Measurements from ENCODE around the gene SLC15A4. TPM values are rescaled to one million over a fixed set of nuclear protein-coding genes. Genes with fewer than 3 reads are reported as not detected.
A peak's percentile ranks its signal among the peaks of the same experiment; 100 is the strongest.

Gene SLC15A4
- total RNA-seq, 1 donor from 2014 or later: 29.3 TPM

DNA sequence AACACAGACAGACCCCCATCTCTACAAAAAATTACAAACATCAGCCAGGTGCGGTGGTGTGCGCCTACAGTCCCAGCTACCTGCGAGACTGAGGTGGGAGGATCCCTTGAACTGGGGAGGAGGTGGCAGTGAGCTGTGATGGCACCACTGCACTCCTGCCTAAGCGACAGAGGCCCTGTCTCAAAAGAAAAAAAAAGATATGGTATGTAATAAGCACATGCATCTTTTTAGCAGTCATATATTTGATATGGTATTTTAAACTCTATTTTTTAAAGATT, 7.2 kb downstream of the SLC15A4 start:
- Mint-ChIP-seq H3K27me3 (ENCODE audit: unreplicated experiment) (no peaks in the 10 kb centered on the region), H3K27ac (ENCODE audit: unreplicated experiment) (no peak overlapping the region), H3K4me1 (ENCODE audit: unreplicated experiment) (peaks cover 38% of the 10 kb centered on the region), H3K9me3 (ENCODE audit: unreplicated experiment) (no peaks in the 10 kb centered on the region), H3K36me3 (ENCODE audit: unreplicated experiment) (peaks cover 11% of the 10 kb centered on the region), H3K4me3 (ENCODE audit: unreplicated experiment) (no peak overlapping the region)
- TF ChIP-seq, protein P1, sequence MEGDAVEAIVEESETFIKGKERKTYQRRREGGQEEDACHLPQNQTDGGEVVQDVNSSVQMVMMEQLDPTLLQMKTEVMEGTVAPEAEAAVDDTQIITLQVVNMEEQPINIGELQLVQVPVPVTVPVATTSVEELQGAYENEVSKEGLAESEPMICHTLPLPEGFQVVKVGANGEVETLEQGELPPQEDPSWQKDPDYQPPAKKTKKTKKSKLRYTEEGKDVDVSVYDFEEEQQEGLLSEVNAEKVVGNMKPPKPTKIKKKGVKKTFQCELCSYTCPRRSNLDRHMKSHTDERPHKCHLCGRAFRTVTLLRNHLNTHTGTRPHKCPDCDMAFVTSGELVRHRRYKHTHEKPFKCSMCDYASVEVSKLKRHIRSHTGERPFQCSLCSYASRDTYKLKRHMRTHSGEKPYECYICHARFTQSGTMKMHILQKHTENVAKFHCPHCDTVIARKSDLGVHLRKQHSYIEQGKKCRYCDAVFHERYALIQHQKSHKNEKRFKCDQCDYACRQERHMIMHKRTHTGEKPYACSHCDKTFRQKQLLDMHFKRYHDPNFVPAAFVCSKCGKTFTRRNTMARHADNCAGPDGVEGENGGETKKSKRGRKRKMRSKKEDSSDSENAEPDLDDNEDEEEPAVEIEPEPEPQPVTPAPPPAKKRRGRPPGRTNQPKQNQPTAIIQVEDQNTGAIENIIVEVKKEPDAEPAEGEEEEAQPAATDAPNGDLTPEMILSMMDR (IDR thresholded peaks at IDR 0.05): no peak
- no peak for DNase-seq (ENCODE audit: extremely low spot score, unreplicated experiment)

DNA sequence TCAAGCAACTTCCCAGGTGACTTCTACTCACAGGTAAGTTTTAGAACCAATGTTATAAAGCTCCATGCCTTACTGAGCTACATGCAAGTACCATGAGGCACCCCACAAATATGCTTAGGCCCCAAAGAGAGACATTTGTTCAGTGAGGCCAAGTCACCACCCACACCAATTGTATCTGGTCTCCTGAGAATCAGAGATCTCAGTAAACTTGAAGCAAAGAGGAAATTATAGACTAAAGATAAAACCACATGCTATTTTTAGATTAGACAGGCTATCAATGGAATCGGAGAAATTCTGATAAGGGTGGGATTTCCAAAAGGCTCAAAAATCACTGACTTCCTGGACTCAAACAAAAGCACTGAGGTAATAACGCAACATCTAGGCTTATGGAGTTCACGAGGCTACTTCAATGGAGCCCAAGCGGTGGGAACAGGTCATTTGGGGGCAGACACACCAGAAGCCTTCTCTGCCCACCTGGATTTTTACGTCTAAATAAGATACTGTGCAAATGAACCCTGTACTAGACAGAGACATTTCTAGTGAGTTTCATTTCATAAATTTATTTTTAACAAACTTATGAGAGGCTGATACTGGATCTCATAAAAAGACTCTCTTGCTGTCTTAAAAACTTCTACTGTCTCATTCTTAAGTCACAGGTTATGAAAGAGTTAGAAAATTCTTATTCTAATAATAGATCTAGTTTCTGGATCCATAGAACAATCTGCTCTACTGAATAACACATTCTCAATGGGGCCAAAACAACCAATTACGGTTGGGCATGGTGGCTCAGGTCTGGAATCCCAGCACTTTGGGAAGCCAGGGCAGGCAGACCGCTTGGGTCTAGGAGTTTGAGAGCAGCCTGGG, 7.7 kb downstream of the SLC15A4 start:
- H3K9me3 Mint-ChIP-seq (ENCODE audit: unreplicated experiment): no peaks in the 10 kb centered on the region
- H3K36me3 Mint-ChIP-seq (ENCODE audit: unreplicated experiment): peaks cover 12% of the 10 kb centered on the region
- H3K4me3 Mint-ChIP-seq (ENCODE audit: unreplicated experiment): no peak overlapping the region
- peak overlapping the region; percentile 11 for H3K27ac Mint-ChIP-seq (ENCODE audit: unreplicated experiment)
- no peaks in the 10 kb centered on the region for H3K27me3 Mint-ChIP-seq (ENCODE audit: unreplicated experiment)
- TF ChIP-seq, protein P1 (IDR thresholded peaks at IDR 0.05): no peak
- no peak for DNase-seq (ENCODE audit: extremely low spot score, unreplicated experiment)
- H3K4me1 Mint-ChIP-seq (ENCODE audit: unreplicated experiment): peaks cover 36% of the 10 kb centered on the region

DNA sequence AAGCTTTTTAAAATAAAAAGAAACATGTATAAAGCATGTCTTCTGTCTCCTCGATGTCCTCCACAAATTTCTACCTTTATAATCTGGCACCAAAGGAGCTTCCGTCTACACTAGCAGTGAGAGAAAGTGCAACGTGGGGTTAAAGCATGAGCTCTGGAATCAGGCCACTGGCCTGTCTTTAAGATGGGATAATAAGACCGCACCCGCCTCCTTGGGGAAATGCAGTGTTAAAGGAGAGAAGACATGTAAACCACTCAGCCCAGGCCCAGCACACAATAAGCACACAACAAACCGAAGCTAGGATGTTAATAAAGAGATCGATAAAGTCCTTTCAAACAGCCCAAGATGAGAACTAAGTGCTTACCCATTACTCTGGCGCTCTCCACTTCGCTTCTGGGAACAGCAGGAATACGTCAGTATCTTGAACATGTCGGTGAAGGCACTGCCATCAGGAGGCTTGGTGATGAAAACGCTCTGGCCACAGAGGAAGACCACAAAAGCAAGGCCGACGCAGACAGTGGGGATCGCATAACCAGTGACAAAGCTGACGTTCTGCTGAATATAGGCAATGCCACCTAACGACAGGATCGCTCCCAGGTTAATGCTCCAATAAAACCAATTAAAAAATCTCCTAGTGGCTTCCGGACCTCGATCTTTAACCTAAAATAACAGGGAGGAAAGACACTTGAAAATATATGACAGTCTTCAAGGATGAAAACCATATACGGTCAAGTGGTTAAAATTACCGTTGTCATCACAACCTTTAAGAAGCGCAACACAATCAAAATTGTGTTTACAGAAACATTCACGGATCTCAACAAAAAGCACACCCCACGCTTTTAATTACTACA, 9.1 kb downstream of the SLC15A4 start:
- Mint-ChIP-seq H3K36me3 (ENCODE audit: unreplicated experiment) (peaks cover 10% of the 10 kb centered on the region), H3K9me3 (ENCODE audit: unreplicated experiment) (no peaks in the 10 kb centered on the region), H3K4me1 (ENCODE audit: unreplicated experiment) (peaks cover 34% of the 10 kb centered on the region), H3K4me3 (ENCODE audit: unreplicated experiment) (no peak overlapping the region), H3K27me3 (ENCODE audit: unreplicated experiment) (no peaks in the 10 kb centered on the region), H3K27ac (ENCODE audit: unreplicated experiment) (no peak overlapping the region)
- no peak for DNase-seq (ENCODE audit: extremely low spot score, unreplicated experiment)
- TF ChIP-seq, protein P1 (IDR thresholded peaks at IDR 0.05): no peak

DNA sequence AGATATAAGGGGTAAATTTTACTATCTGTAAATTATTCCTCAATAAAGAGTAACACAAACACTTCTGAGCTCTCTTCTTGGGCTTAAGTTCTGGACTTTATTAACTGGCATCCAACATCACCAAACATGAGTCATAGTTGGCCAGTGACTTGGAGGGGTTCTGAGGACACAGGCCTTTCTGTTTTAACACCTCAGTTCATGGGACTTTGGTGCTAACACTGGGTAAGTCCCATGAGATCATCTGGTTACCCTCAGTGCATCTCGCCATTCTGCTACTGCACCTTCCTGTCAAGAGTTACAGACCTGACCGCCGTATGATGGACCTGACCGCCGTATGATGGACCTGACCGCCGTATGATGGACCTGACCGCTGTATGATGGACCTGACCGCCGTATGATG, 9.9 kb downstream of the SLC15A4 start:
- Mint-ChIP-seq H3K4me3 (ENCODE audit: unreplicated experiment) (no peak overlapping the region), H3K27ac (ENCODE audit: unreplicated experiment) (peak overlapping the region; percentile 31), H3K4me1 (ENCODE audit: unreplicated experiment) (peaks cover 31% of the 10 kb centered on the region), H3K36me3 (ENCODE audit: unreplicated experiment) (peaks cover 16% of the 10 kb centered on the region), H3K9me3 (ENCODE audit: unreplicated experiment) (no peaks in the 10 kb centered on the region), H3K27me3 (ENCODE audit: unreplicated experiment) (no peaks in the 10 kb centered on the region)
- TF ChIP-seq, protein P1 (IDR thresholded peaks at IDR 0.05): no peak
- no peak for DNase-seq (ENCODE audit: extremely low spot score, unreplicated experiment)

DNA sequence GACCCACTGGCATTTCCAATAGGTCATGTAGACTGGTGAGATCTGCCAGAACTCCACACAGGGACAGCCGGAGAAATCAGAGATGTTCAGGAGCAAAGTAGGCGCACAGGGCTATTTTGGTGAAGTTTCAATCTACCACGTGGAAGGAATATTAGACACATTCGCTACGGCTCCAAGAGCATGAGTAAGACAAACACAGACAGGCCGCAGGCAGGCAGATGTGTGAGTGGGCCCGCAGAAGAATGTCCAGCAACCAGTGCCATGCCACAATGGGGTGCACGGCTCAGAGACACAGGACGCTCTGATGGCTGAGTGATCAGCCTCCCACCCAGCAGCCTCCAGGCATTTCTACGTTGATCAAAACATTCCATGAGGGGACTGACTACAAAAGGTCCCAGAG, 10.4 kb downstream of the SLC15A4 start:
- Mint-ChIP-seq H3K4me3 (ENCODE audit: unreplicated experiment) (no peak overlapping the region), H3K9me3 (ENCODE audit: unreplicated experiment) (no peaks in the 10 kb centered on the region), H3K36me3 (ENCODE audit: unreplicated experiment) (peaks cover 19% of the 10 kb centered on the region), H3K27ac (ENCODE audit: unreplicated experiment) (no peak overlapping the region), H3K4me1 (ENCODE audit: unreplicated experiment) (peaks cover 27% of the 10 kb centered on the region), H3K27me3 (ENCODE audit: unreplicated experiment) (no peaks in the 10 kb centered on the region)
- TF ChIP-seq, protein P1 (IDR thresholded peaks at IDR 0.05): no peak
- no peak for DNase-seq (ENCODE audit: extremely low spot score, unreplicated experiment)
